H9 (cell line): ENCODE data around the gene ATP8A2. TPM values are rescaled to one million over a fixed set of nuclear protein-coding genes. Genes with fewer than 3 reads are reported as not detected.

Source experiments
- DNase-seq: peaks from one replicate; pipeline ENCODE4 v3.0.0-alpha.2; 2017
- H2AFZ ChIP-seq: one replicate; pipeline ENCODE4 v1.6.1; 2013; ENCODE audit warnings: mild to moderate bottlenecking, low read length, control low read depth, moderate library complexity
- H2AK5ac ChIP-seq: 2 replicates; pipeline ENCODE4 v1.6.1; 2013; ENCODE audit warnings: low read length, control low read depth, mixed read lengths; ENCODE audit not compliant: insufficient read length
- H2BK120ac ChIP-seq: one replicate; pipeline ENCODE4 v1.6.1; 2013; ENCODE audit warnings: low read depth, mild to moderate bottlenecking, low read length, control low read depth, inconsistent platforms; ENCODE audit not compliant: poor library complexity, severe bottlenecking
- H2BK12ac ChIP-seq: 2 replicates; pipeline ENCODE4 v1.6.1; 2013; ENCODE audit warnings: low read length, control low read depth, mixed read lengths, low read depth; ENCODE audit not compliant: insufficient read length
- H2BK15ac ChIP-seq: 2 replicates; pipeline ENCODE4 v1.6.1; 2013; ENCODE audit warnings: low read depth, low read length, control low read depth
- H2BK20ac ChIP-seq: one replicate; pipeline ENCODE4 v1.6.1; 2013; ENCODE audit warnings: low read depth, mild to moderate bottlenecking, low read length, control low read depth, inconsistent platforms; ENCODE audit not compliant: poor library complexity, severe bottlenecking
- H2BK5ac ChIP-seq: 2 replicates; pipeline ENCODE4 v1.6.1; 2013; ENCODE audit warnings: low read length, control low read depth, mixed read lengths; ENCODE audit not compliant: insufficient read length
- H3K14ac ChIP-seq: 2 replicates; pipeline ENCODE4 v1.6.1; 2013; ENCODE audit warnings: low read length, control low read depth; ENCODE audit not compliant: insufficient read depth
- H3K18ac ChIP-seq: 2 replicates; pipeline ENCODE4 v1.6.1; 2013; ENCODE audit warnings: low read depth, mild to moderate bottlenecking, mixed read lengths, low read length, control low read depth; ENCODE audit not compliant: insufficient read length
- H3K23ac ChIP-seq: 2 replicates; pipeline ENCODE4 v1.6.1; 2013; ENCODE audit warnings: low read length, control low read depth, mixed read lengths, low read depth; ENCODE audit not compliant: insufficient read length
- H3K23me2 ChIP-seq: 2 replicates; pipeline ENCODE4 v1.6.1; 2013; ENCODE audit warnings: low read depth, mild to moderate bottlenecking, mixed read lengths, low read length, control low read depth; ENCODE audit not compliant: insufficient read length, poor library complexity, severe bottlenecking
- H3K27ac ChIP-seq: 2 replicates; pipeline ENCODE4 v1.5.1; 2013; ENCODE audit warnings: low read length, control low read depth, mixed read lengths, low read depth; ENCODE audit not compliant: insufficient read length
- H3K27me3 ChIP-seq: 2 replicates; pipeline ENCODE4 v1.6.1; 2013; ENCODE audit warnings: low read length, control low read depth, inconsistent platforms; ENCODE audit not compliant: insufficient read depth
- H3K4ac ChIP-seq: 2 replicates; pipeline ENCODE4 v1.6.1; 2013; ENCODE audit warnings: low read depth, mild to moderate bottlenecking, control low read depth, inconsistent platforms, low read length, moderate library complexity
- H3K4me1 ChIP-seq: 2 replicates; pipeline ENCODE4 v1.6.1; 2013; ENCODE audit warnings: low read length, control low read depth, inconsistent platforms; ENCODE audit not compliant: insufficient read depth
- H3K4me2 ChIP-seq: 2 replicates; pipeline ENCODE4 v1.6.1; 2013; ENCODE audit warnings: low read length, control low read depth, mixed read lengths; ENCODE audit not compliant: insufficient read length, insufficient read depth
- H3K56ac ChIP-seq: 2 replicates; pipeline ENCODE4 v1.6.1; 2013; ENCODE audit warnings: low read depth, mild to moderate bottlenecking, mixed read lengths, low read length, control low read depth; ENCODE audit not compliant: insufficient read length
- H3K79me1 ChIP-seq: 2 replicates; pipeline ENCODE4 v1.6.1; 2013; ENCODE audit warnings: low read depth, mild to moderate bottlenecking, moderate library complexity, low read length, control low read depth, inconsistent platforms; ENCODE audit not compliant: insufficient read depth, poor library complexity, severe bottlenecking
- H3K79me2 ChIP-seq: 2 replicates; pipeline ENCODE4 v1.6.1; 2013; ENCODE audit warnings: low read length, control low read depth, inconsistent platforms; ENCODE audit not compliant: insufficient read depth
- H3K9ac ChIP-seq: 2 replicates; pipeline ENCODE4 v1.6.1; 2013; ENCODE audit warnings: low read length, control low read depth, mixed read lengths; ENCODE audit not compliant: insufficient read length; ENCODE audit errors: extremely low read depth
- H3K9me3 ChIP-seq: one replicate; pipeline ENCODE4 v1.6.1; 2013; ENCODE audit warnings: low read depth, low read length, inconsistent platforms; ENCODE audit not compliant: control insufficient read depth
- H3T11ph ChIP-seq: one replicate; pipeline ENCODE4 v1.6.1; 2013; ENCODE audit warnings: mild to moderate bottlenecking, low read length, control low read depth, inconsistent platforms
- H4K20me1 ChIP-seq: one replicate; pipeline ENCODE4 v1.6.1; 2013; ENCODE audit not compliant: control insufficient read depth, insufficient read length, insufficient read depth
- H4K5ac ChIP-seq: 2 replicates; pipeline ENCODE4 v1.6.1; 2013; ENCODE audit warnings: low read depth, mild to moderate bottlenecking, mixed read lengths, low read length, control low read depth; ENCODE audit not compliant: insufficient read length
- H4K8ac ChIP-seq: replicated peaks from 2 replicates; pipeline ENCODE4 v1.6.1; 2013; ENCODE audit warnings: low read length, control low read depth, mixed read lengths, low read depth; ENCODE audit not compliant: insufficient read length
- H4K91ac ChIP-seq: 2 replicates; pipeline ENCODE4 v1.6.1; 2013; ENCODE audit warnings: low read depth, mild to moderate bottlenecking, moderate library complexity, mixed read lengths, low read length, control low read depth; ENCODE audit not compliant: insufficient read length
- H3K27ac Mint-ChIP-seq, 3 experiments: 2 replicates in 2 of 3; 3 replicates in 1 of 3; pipeline ENCODE4 v1.8.0; 2020 to 2021; ENCODE audit warnings: mixed read lengths in 3 of 3, mild to moderate bottlenecking in 1 of 3, moderate library complexity in 1 of 3
- H3K27me3 Mint-ChIP-seq: 2 replicates; pipeline ENCODE4 v1.8.0; 2021; ENCODE audit warnings: low read depth, mild to moderate bottlenecking, moderate library complexity, mixed read lengths
- H3K36me3 Mint-ChIP-seq, 3 experiments: 2 replicates in 2 of 3; 3 replicates in 1 of 3; pipeline ENCODE4 v1.8.0; 2020 to 2021; ENCODE audit warnings: low read depth in 3 of 3, mixed read lengths in 3 of 3; ENCODE audit not compliant: insufficient read depth in 1 of 3
- H3K4me1 Mint-ChIP-seq, 2 experiments: 2 replicates each; pipeline ENCODE4 v1.8.0; 2020; ENCODE audit warnings: mixed read lengths in 2 of 2
- H3K4me3 Mint-ChIP-seq, 2 experiments: 2 replicates in 1 of 2; 3 replicates in 1 of 2; pipeline ENCODE4 v1.8.0; 2020 to 2021; ENCODE audit warnings: mild to moderate bottlenecking in 2 of 2, mixed read lengths in 2 of 2, moderate library complexity in 1 of 2
- H3K9me3 Mint-ChIP-seq, 2 experiments: 2 replicates in 1 of 2; 3 replicates in 1 of 2; pipeline ENCODE4 v1.8.0; 2020; ENCODE audit warnings: mild to moderate bottlenecking in 2 of 2, mixed read lengths in 2 of 2, moderate library complexity in 1 of 2
- WGBS: extraction: QIAGEN DNeasy Blood & Tissue Kit; methylation state at CpG from one replicate; pipeline ENCODE4 v1.1.7; 2013; ENCODE audit warnings: missing lambda C conversion rate, low lambda C conversion rate, mixed read lengths; ENCODE audit not compliant: insufficient read length; ENCODE audit errors: extremely low coverage; 5-methylcytosine and 5-hydroxymethylcytosine counted together
- total RNA-seq: library from RNA; stranded (reverse); gene quantifications from 2 replicates; pipeline ENCODE4 v1.2.1, GENCODE V29; 2021
- TF ChIP-seq, protein P1 (sequence below): fragments of 200-600 bp; sonication (generic); conservative IDR thresholded peaks from 3 replicates; pipeline ENCODE4 v1.8.0; 2021; ENCODE audit warnings: antibody characterized with exemption, mild to moderate bottlenecking

Gene ATP8A2
- total RNA-seq, 1 experiment from 2014 or later: 18.2 TPM

DNA sequence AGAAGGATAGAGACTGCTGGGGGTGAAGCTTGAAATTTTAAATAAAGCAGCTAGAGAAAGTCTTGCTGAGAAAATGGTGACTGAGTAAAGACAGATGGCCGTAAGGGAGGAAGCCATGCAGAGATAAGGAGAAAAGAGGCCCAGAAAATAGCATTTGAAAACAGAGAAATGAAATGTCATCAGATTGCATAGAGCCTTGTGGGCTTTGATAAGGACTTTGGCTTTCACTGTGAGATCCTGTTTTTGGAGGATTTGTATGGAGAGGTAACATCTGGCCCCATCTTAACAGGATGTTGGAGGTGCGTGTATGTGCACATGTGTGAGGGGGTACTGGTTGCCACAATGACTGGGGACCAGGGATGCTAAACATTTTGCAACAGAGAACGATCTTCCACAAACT, 19.5 kb upstream of the ATP8A2 start:
- H3K79me2 ChIP-seq: no peaks in the 10 kb centered on the region
- H3K27me3 ChIP-seq: no peaks in the 10 kb centered on the region
- TF ChIP-seq, protein P1, sequence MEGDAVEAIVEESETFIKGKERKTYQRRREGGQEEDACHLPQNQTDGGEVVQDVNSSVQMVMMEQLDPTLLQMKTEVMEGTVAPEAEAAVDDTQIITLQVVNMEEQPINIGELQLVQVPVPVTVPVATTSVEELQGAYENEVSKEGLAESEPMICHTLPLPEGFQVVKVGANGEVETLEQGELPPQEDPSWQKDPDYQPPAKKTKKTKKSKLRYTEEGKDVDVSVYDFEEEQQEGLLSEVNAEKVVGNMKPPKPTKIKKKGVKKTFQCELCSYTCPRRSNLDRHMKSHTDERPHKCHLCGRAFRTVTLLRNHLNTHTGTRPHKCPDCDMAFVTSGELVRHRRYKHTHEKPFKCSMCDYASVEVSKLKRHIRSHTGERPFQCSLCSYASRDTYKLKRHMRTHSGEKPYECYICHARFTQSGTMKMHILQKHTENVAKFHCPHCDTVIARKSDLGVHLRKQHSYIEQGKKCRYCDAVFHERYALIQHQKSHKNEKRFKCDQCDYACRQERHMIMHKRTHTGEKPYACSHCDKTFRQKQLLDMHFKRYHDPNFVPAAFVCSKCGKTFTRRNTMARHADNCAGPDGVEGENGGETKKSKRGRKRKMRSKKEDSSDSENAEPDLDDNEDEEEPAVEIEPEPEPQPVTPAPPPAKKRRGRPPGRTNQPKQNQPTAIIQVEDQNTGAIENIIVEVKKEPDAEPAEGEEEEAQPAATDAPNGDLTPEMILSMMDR: no peak
- Mint-ChIP-seq H3K36me3 (no peaks in the 10 kb centered on the region), H3K4me3 (no peak overlapping the region), H3K4me1 (peaks cover 4% of the 10 kb centered on the region in 2 experiments), H3K9me3 (no peaks in the 10 kb centered on the region), H3K27ac (no peak overlapping the region), H3K27me3 (no peaks in the 10 kb centered on the region)
- no peak overlapping the region for H2BK120ac ChIP-seq
- H4K91ac ChIP-seq: no peak overlapping the region
- no peaks in the 10 kb centered on the region for H3K79me1 ChIP-seq
- no peak overlapping the region for H2BK20ac ChIP-seq
- no peak overlapping the region for H2BK12ac ChIP-seq
- no peak overlapping the region for H3T11ph ChIP-seq
- no peaks in the 10 kb centered on the region for H3K23me2 ChIP-seq
- H3K9me3 ChIP-seq: no peaks in the 10 kb centered on the region
- no peak overlapping the region for H2AK5ac ChIP-seq
- no peak overlapping the region for H3K4me2 ChIP-seq
- H3K4ac ChIP-seq: no peak overlapping the region
- H4K20me1 ChIP-seq: no peaks in the 10 kb centered on the region
- H4K5ac ChIP-seq: no peak overlapping the region
- H4K8ac ChIP-seq: no peak overlapping the region
- H3K18ac ChIP-seq: no peak overlapping the region
- 0 out of 2 replicates have a peak, but pooled peaks cover 4% of the 10 kb centered on the region for H3K4me1 ChIP-seq
- H3K23ac ChIP-seq: no peak overlapping the region
- H2BK5ac ChIP-seq: no peak overlapping the region
- H2AFZ ChIP-seq: no peak overlapping the region
- no peak overlapping the region for H3K56ac ChIP-seq
- DNase-seq: no peak
- no peak overlapping the region for H3K14ac ChIP-seq
- WGBS: no CpG with 5 or more reads among the region's 3 CpGs
- H3K27ac ChIP-seq: no peak overlapping the region
- no peak overlapping the region for H2BK15ac ChIP-seq
- no peak overlapping the region for H3K9ac ChIP-seq
